Placental pericyte (primary cell): Measurements from ENCODE around the gene FAM219B. TPM values are rescaled to one million over a fixed set of nuclear protein-coding genes. Genes with fewer than 3 reads are reported as not detected.

Experiments
- total RNA-seq: library from RNA; depleted of rRNA; stranded (reverse); fragments of >200 nt; gene quantifications from 2 replicates; pipeline ENCODE4 v1.2.3, GENCODE V29; 2012

Gene FAM219B
- 28.2 and 40.7 TPM in 2 replicates for total RNA-seq

GRCh38 chr15:74906450-74907162, at the start of gene FAM219B:
Gene FAM219B, minus strand, starts transcription at chr15:74906851. Its CDS starts 51 bp downstream, at chr15:74906800.

GRCh38 chr15:74937590-74938371, 31.1 kb upstream of the FAM219B start, which contains the start of gene COX5A:
Gene COX5A, minus strand, starts transcription at chr15:74938073. Its CDS starts 59 bp downstream, at chr15:74938014.

GRCh38 chr15:74889883-74890664, 16.6 kb downstream of the FAM219B start, which contains the start of gene MPI:
Gene MPI, plus strand, starts transcription at chr15:74890042. Its CDS starts 32 bp downstream, at chr15:74890074.

GRCh38 chr15:74873036-74873755, 33.5 kb downstream of the FAM219B start, which contains the start of gene SCAMP2:
Gene SCAMP2, minus strand, starts transcription at chr15:74873365. Its CDS starts 110 bp downstream, at chr15:74873255.

Other genes starting within 250 kb of the FAM219B start
- 11.2 and 13.6 TPM in 2 replicates for gene EDC3, start 210.8 kb downstream of the FAM219B start, total RNA-seq
- 0.72 and 1.5 TPM in 2 replicates for gene CYP1A1, start 181.3 kb downstream of the FAM219B start, total RNA-seq
- not detected in 2 replicates for gene CYP1A2, start 158.0 kb downstream of the FAM219B start, total RNA-seq
- gene CSK, start 124.8 kb downstream of the FAM219B start, total RNA-seq: 30.4 and 32.6 TPM in 2 replicates
- gene LMAN1L, start 94.0 kb downstream of the FAM219B start, total RNA-seq: under 0.01 TPM in 1 of 2 replicates, not detected in the other
- not detected in 2 replicates for gene CPLX3, start 80.2 kb downstream of the FAM219B start, total RNA-seq
- 17.7 and 23.3 TPM in 2 replicates for gene ULK3, start 63.7 kb downstream of the FAM219B start, total RNA-seq
- gene SCAMP2, start 33.5 kb downstream of the FAM219B start, total RNA-seq: 28.1 and 37.9 TPM in 2 replicates
- gene MPI, start 16.8 kb downstream of the FAM219B start, total RNA-seq: 49.5 and 88.6 TPM in 2 replicates
- gene COX5A, start 31.2 kb upstream of the FAM219B start, total RNA-seq: 33.4 and 45.7 TPM in 2 replicates
- gene RPP25, start 49.9 kb upstream of the FAM219B start, total RNA-seq: 15.0 and 23.9 TPM in 2 replicates
- 0.57 and 2.4 TPM in 2 replicates for gene SCAMP5, start 88.7 kb upstream of the FAM219B start, total RNA-seq
- 10.5 and 19.3 TPM in 2 replicates for gene PPCDC, start 116.7 kb upstream of the FAM219B start, total RNA-seq